Astrocyte (in vitro differentiated cells and primary cell): ENCODE data around the gene PIK3C3. TPM values are rescaled to one million over a fixed set of nuclear protein-coding genes. Genes with fewer than 3 reads are reported as not detected.

Source experiments
- DNase-seq: peaks from one replicate; pipeline ENCODE4 v3.0.0-alpha.2; 2010; ENCODE audit warnings: low read depth
- FAIRE-seq: peaks from 2 replicates; lab custom pipeline; 2011; peaks lifted over from hg19 to GRCh38; lab: Jason Lieb, UNC
- H2AFZ ChIP-seq: 2 replicates; pipeline ENCODE4 v1.6.0; 2012; ENCODE audit warnings: low read depth, low read length, inconsistent platforms
- H3K27ac ChIP-seq: 2 replicates; pipeline ENCODE4 v1.5.1; 2011; ENCODE audit warnings: low read depth, low read length, inconsistent platforms
- H3K27me3 ChIP-seq: 2 replicates; pipeline ENCODE4 v1.6.0; 2011; ENCODE audit warnings: low read length, inconsistent platforms; ENCODE audit not compliant: insufficient read depth
- H3K36me3 ChIP-seq: 2 replicates; pipeline ENCODE4 v1.5.1; 2011; ENCODE audit warnings: low read length, inconsistent platforms; ENCODE audit not compliant: insufficient read depth
- H3K4me1 ChIP-seq: 2 replicates; pipeline ENCODE4 v1.5.1; 2011; ENCODE audit warnings: low read length, inconsistent platforms; ENCODE audit not compliant: insufficient read depth
- H3K4me2 ChIP-seq: 2 replicates; pipeline ENCODE4 v1.6.0; 2012; ENCODE audit warnings: low read length, inconsistent platforms
- H3K4me3 ChIP-seq: 2 replicates; pipeline ENCODE4 v1.5.1; 2011; ENCODE audit warnings: low read depth, mild to moderate bottlenecking, low read length, inconsistent platforms; ENCODE audit not compliant: insufficient read depth
- H3K79me2 ChIP-seq: 2 replicates; pipeline ENCODE4 v1.6.0; 2012; ENCODE audit warnings: mild to moderate bottlenecking, low read length, inconsistent platforms; ENCODE audit not compliant: insufficient read depth
- H3K9ac ChIP-seq: 2 replicates; pipeline ENCODE4 v1.6.0; 2012; ENCODE audit warnings: mild to moderate bottlenecking, low read length, inconsistent platforms
- H3K9me3 ChIP-seq: 2 replicates; pipeline ENCODE4 v1.5.1; 2012; ENCODE audit warnings: low read depth, mild to moderate bottlenecking, low read length, inconsistent platforms; ENCODE audit not compliant: insufficient read depth
- H4K20me1 ChIP-seq: 2 replicates; pipeline ENCODE4 v1.6.0; 2012; ENCODE audit warnings: low read length, inconsistent platforms; ENCODE audit not compliant: insufficient read depth
- H3K27ac Mint-ChIP-seq: one replicate; pipeline ENCODE4 v1.8.0; 2021; ENCODE audit warnings: mild to moderate bottlenecking, mixed read lengths; ENCODE audit not compliant: unreplicated experiment
- H3K27me3 Mint-ChIP-seq: one replicate; pipeline ENCODE4 v1.8.0; 2021; ENCODE audit warnings: low read depth, mixed read lengths; ENCODE audit not compliant: unreplicated experiment
- H3K36me3 Mint-ChIP-seq: one replicate; pipeline ENCODE4 v1.8.0; 2021; ENCODE audit warnings: low read depth, mixed read lengths; ENCODE audit not compliant: unreplicated experiment
- H3K4me1 Mint-ChIP-seq: one replicate; pipeline ENCODE4 v1.8.0; 2021; ENCODE audit warnings: low read depth, mixed read lengths; ENCODE audit not compliant: unreplicated experiment
- H3K4me3 Mint-ChIP-seq: one replicate; pipeline ENCODE4 v1.8.0; 2021; ENCODE audit warnings: mild to moderate bottlenecking, moderate library complexity, mixed read lengths; ENCODE audit not compliant: unreplicated experiment
- H3K9me3 Mint-ChIP-seq: one replicate; pipeline ENCODE4 v1.8.0; 2021; ENCODE audit warnings: mild to moderate bottlenecking, mixed read lengths; ENCODE audit not compliant: unreplicated experiment
- CTCF ChIP-seq: IDR thresholded peaks from 2 replicates; pipeline ENCODE4 v1.5.1; 2011; ENCODE audit warnings: low read depth, mild to moderate bottlenecking, inconsistent platforms, low read length, moderate library complexity; ENCODE audit not compliant: insufficient read depth
- EZH2 ChIP-seq: IDR thresholded peaks from 2 replicates; pipeline ENCODE4 v1.6.1; 2012; ENCODE audit warnings: mild to moderate bottlenecking, low read length, inconsistent platforms; ENCODE audit not compliant: insufficient read depth
- total RNA-seq: library from RNA; stranded (reverse); gene quantifications from 2 replicates; pipeline ENCODE4 v1.2.1, GENCODE V29; 2021

Gene PIK3C3
- total RNA-seq, 1 donor from 2014 or later: 106 TPM

DNA sequence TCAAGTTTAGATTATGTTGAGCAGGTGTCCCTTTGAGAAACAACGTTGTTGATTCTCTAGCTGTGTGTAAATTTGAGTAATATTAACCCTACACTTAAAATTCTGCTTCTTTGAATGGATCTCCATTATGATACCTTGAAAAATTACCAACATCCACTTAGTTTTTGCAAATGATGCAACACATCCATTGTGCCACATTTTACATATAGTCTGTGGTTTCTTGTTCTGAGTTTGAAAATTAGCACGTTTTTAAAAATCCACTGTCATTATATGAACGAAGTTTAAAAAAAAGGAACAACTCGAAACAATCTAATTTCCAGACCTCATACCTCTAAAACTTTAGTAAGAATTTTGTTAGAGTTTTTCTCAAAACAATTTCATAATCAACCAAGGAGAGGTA lies 37.7 kb downstream of the PIK3C3 start:
- Mint-ChIP-seq H3K4me3 (no peak overlapping the region), H3K27me3 (no peaks in the 10 kb centered on the region), H3K27ac (no peak overlapping the region), H3K9me3 (no peaks in the 10 kb centered on the region), H3K36me3 (peaks cover 12% of the 10 kb centered on the region), H3K4me1 (peaks cover 9% of the 10 kb centered on the region)
- no peak overlapping the region for H2AFZ ChIP-seq
- no peaks in the 10 kb centered on the region for H3K27me3 ChIP-seq
- no peaks in the 10 kb centered on the region for H3K9me3 ChIP-seq
- H4K20me1 ChIP-seq: no peaks in the 10 kb centered on the region
- H3K4me2 ChIP-seq: no peak overlapping the region
- peaks cover 22% of the 10 kb centered on the region for H3K36me3 ChIP-seq
- FAIRE-seq (peak; percentile 52), DNase-seq (no peak)
- no peak overlapping the region for H3K4me3 ChIP-seq
- H3K79me2 ChIP-seq: no peaks in the 10 kb centered on the region
- no peak overlapping the region for H3K27ac ChIP-seq
- no peak overlapping the region for H3K9ac ChIP-seq
- TF ChIP-seq CTCF: no peak
- TF ChIP-seq EZH2: no peak
- peaks cover under 1% of the 10 kb centered on the region for H3K4me1 ChIP-seq

DNA sequence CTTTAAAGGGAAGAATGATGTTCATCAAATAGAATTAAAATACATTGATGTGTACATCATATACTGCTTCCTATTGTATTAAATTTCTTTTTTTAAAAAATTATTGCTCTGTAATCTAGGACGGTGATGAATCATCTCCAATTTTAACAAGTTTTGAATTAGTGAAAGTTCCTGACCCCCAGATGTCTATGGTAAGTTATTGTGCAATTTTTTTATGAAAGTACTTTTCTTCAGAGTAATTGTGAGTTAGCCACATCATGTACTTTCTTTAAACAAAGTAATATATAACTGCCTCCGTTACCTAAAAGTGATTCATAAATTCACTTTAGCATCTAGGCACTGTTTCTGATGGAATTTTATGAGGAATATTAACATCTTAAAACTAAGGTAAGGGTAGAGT lies 38.1 kb downstream of the PIK3C3 start:
- H3K4me3 ChIP-seq: no peak overlapping the region
- TF ChIP-seq CTCF (no peak), EZH2 (no peak)
- no peak for DNase-seq
- no peaks in the 10 kb centered on the region for H4K20me1 ChIP-seq
- H3K4me1 Mint-ChIP-seq: peaks cover 9% of the 10 kb centered on the region
- no peaks in the 10 kb centered on the region for H3K27me3 Mint-ChIP-seq
- H3K27ac ChIP-seq: no peak overlapping the region
- no peak overlapping the region for H2AFZ ChIP-seq
- H3K36me3 ChIP-seq: peaks cover 20% of the 10 kb centered on the region
- H3K9me3 ChIP-seq: no peaks in the 10 kb centered on the region
- H3K79me2 ChIP-seq: no peaks in the 10 kb centered on the region
- H3K36me3 Mint-ChIP-seq: peaks cover 12% of the 10 kb centered on the region
- peaks cover 3% of the 10 kb centered on the region for H3K4me1 ChIP-seq
- no peak overlapping the region for H3K9ac ChIP-seq
- H3K4me3 Mint-ChIP-seq: no peak overlapping the region
- FAIRE-seq: no peak
- no peak overlapping the region for H3K27ac Mint-ChIP-seq
- H3K4me2 ChIP-seq: no peak overlapping the region
- H3K9me3 Mint-ChIP-seq: no peaks in the 10 kb centered on the region
- no peaks in the 10 kb centered on the region for H3K27me3 ChIP-seq

DNA sequence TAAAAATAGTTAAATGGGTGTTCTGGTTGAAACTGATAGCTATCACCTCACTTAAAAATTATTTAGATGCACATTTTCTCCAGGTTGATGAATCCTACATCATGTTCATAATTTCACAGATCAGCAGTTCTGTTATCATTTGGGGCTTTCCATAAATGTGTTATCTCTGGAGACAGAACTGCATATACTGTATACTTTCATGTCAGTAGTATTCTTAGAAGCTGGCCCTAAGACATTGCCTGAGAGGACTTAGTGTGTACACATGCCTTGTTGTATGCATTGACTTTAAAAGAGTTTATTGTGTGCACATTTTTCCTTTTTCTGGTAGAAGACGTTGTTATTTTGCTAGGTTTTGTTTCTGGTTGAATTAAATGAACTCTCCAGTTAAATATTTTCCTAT lies 41.0 kb downstream of the PIK3C3 start:
- H3K4me1 Mint-ChIP-seq: peaks cover 9% of the 10 kb centered on the region
- FAIRE-seq (no peak), DNase-seq (no peak)
- Histone ChIP-seq H3K36me3 (peaks cover 19% of the 10 kb centered on the region), H3K9ac (no peak overlapping the region), H3K27ac (no peak overlapping the region), H3K4me1 (peaks cover 3% of the 10 kb centered on the region), H3K4me3 (no peak overlapping the region), H2AFZ (no peak overlapping the region), H3K9me3 (no peaks in the 10 kb centered on the region), H3K4me2 (no peak overlapping the region), H3K79me2 (no peaks in the 10 kb centered on the region), H3K27me3 (no peaks in the 10 kb centered on the region), H4K20me1 (no peaks in the 10 kb centered on the region)
- no peak overlapping the region for H3K27ac Mint-ChIP-seq
- no peak overlapping the region for H3K4me3 Mint-ChIP-seq
- TF ChIP-seq EZH2 (no peak), CTCF (no peak)
- peaks cover 20% of the 10 kb centered on the region for H3K36me3 Mint-ChIP-seq
- H3K27me3 Mint-ChIP-seq: no peaks in the 10 kb centered on the region
- no peaks in the 10 kb centered on the region for H3K9me3 Mint-ChIP-seq
